H1 (cell line): ENCODE measurements around the gene TNRC6A. TPM values are rescaled to one million over a fixed set of nuclear protein-coding genes. Genes with fewer than 3 reads are reported as not detected.

Experiments
- CHD1 ChIP-seq: IDR thresholded peaks from 2 replicates; pipeline ENCODE4 v1.6.1; 2012; ENCODE audit warnings: low read depth, low read length, improper control_type of control experiment
- KDM5A ChIP-seq: fragments of 200-600 bp; IDR thresholded peaks from 2 replicates; pipeline ENCODE4 v1.7.1; 2012; ENCODE audit warnings: mild to moderate bottlenecking, low read length, inconsistent platforms, mixed read lengths
- POU5F1 ChIP-seq: IDR thresholded peaks from 2 replicates; pipeline ENCODE4 v1.6.1; 2011; ENCODE audit warnings: low read depth, mild to moderate bottlenecking, low read length, moderate library complexity
- RNF2 ChIP-seq: fragments of 200-900, 300-1000 bp; sonication (generic); IDR thresholded peaks from 2 replicates; pipeline ENCODE4 v1.7.1; 2016; ENCODE audit warnings: borderline replicate concordance, low read depth, mild to moderate bottlenecking, antibody characterized with exemption, low read length; ENCODE audit not compliant: poor library complexity, severe bottlenecking; ENCODE audit errors: missing control alignments
- SRF ChIP-seq: IDR thresholded peaks from 2 replicates; pipeline ENCODE4 v1.6.1; 2011; ENCODE audit warnings: mild to moderate bottlenecking, low read depth, low read length, moderate library complexity
- TAF1 ChIP-seq: IDR thresholded peaks from 2 replicates; pipeline ENCODE4 v1.6.1; 2011; ENCODE audit warnings: mild to moderate bottlenecking, low read depth, low read length
- polyA plus RNA-seq, 7 experiments: library from polyadenylated mRNA; depleted of rRNA in 3 of 7; stranded (reverse) in 5 of 7; unstranded in 2 of 7; fragments of >200 nt in 5 of 7; fragments of 200-250 nt in 2 of 7; gene quantifications; 1 replicate in 5 of 7; 2 replicates in 1 of 7; 4 replicates in 1 of 7; pipeline versions ENCODE4 v1.2.1 to v1.2.3, GENCODE V29; 2011 to 2013; ENCODE audit warnings: missing spikeins in 2 of 7, mixed read lengths in 2 of 7
- total RNA-seq: library from RNA; stranded (reverse); fragmentation: NEBNext Ultra II Directional; extraction: Animal tissue kit (Norgen Biotek cat#: 25700); gene quantifications from 2 replicates; pipeline ENCODE4 v1.2.1, GENCODE V29; 2021

Gene TNRC6A
- total and polyA plus RNA-seq, 2 of the 8 experiments (the other 6 are each of a cell fraction or from before 2014, with no cell fraction given) = 67.6 to 103 TPM

- no peak for TF ChIP-seq TAF1
- no peak for TF ChIP-seq CHD1
- TF ChIP-seq SRF = no peak
- no peak for TF ChIP-seq RNF2
- no peak for TF ChIP-seq POU5F1
- no peak for TF ChIP-seq KDM5A
Measured at GRCh38 chr16:24807301-24807700, 77.8 kb downstream of the TNRC6A start (continued).
